ENCODE data around the gene LY6G6F. TPM values are rescaled to one million over a fixed set of nuclear protein-coding genes. Genes with fewer than 3 reads are reported as not detected.

LY6G6F gene
- total RNA-seq, 3 donors from 2014 or later: not detected

DNA sequence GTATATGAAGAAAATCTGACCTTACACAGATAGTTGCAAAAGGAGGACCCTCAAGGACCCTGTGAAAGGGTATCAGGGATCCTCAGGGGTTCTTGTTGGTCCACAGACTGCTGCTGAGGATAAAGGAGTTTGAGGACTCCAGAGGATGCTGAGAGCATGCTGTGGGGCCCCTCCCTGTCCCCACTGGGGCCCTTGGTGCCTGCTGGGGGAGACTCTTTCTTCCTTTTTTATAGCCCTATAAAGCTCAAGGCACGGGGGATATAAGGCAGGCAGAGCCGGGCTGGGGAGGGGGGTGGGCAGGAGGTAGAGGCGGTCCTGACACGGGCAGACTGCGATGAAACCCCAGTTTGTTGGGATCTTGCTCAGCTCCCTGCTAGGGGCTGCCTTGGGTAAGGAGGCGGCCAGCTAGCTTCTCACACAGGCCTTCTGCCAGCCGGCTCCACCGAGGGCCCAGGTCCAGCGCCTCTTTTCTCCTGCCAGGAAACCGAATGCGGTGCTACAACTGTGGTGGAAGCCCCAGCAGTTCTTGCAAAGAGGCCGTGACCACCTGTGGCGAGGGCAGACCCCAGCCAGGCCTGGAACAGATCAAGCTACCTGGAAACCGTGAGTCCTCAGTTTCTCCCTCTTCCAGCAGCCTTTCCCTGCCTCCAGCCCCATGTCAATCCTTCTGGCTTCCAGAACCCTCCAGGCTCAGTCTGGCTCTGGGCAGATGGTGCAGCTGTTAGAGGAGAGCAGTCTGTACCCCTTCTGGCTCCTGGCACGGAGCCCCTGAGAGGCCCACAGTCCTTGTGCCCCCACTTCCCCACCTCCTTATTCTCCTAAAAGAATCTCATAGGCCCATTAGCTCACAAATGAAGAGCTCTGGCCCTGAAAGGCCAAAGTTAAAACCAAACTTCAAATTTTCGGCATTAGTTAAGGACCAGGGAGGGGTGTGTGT is 8.6 kb downstream of the LY6G6F start, which contains the start of gene LY6G6D:
TSS of gene LY6G6D (plus strand) at position 327 of the 937 bp plus-strand sequence. CDS start at position 335, 8 bp downstream.
- TF ChIP-seq POLR2AphosphoS5 (IDR thresholded peaks at IDR 0.05): no peak
- TF ChIP-seq, protein P1, sequence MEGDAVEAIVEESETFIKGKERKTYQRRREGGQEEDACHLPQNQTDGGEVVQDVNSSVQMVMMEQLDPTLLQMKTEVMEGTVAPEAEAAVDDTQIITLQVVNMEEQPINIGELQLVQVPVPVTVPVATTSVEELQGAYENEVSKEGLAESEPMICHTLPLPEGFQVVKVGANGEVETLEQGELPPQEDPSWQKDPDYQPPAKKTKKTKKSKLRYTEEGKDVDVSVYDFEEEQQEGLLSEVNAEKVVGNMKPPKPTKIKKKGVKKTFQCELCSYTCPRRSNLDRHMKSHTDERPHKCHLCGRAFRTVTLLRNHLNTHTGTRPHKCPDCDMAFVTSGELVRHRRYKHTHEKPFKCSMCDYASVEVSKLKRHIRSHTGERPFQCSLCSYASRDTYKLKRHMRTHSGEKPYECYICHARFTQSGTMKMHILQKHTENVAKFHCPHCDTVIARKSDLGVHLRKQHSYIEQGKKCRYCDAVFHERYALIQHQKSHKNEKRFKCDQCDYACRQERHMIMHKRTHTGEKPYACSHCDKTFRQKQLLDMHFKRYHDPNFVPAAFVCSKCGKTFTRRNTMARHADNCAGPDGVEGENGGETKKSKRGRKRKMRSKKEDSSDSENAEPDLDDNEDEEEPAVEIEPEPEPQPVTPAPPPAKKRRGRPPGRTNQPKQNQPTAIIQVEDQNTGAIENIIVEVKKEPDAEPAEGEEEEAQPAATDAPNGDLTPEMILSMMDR (IDR thresholded peaks at IDR 0.05): no peak
- peaks cover 3 to 6% of the 10 kb centered on the region in 2 donors for H3K4me1 ChIP-seq
- no peaks in the 10 kb centered on the region for H3K36me3 ChIP-seq
- DNase-seq (ENCODE audit: low spot score in 2 of 2): no peak
- H3K27me3 ChIP-seq: no peaks in the 10 kb centered on the region
- H3K27ac ChIP-seq: peak within 1 kb of the TSS in 1 of 2 donors; percentile 33
- H3K9me3 ChIP-seq: no peaks in the 10 kb centered on the region
- intact Hi-C loops (cut with DNase I; ENCODE audit: low total_unique reads): no loop called here
- H3K4me3 ChIP-seq: no peak within 1 kb of the TSS

GRCh38 chr6:31717499-31718222 is 11.0 kb downstream of the LY6G6F start:
- DNase-seq (ENCODE audit: low spot score in 2 of 2): peak; percentile 63 to 84
- Histone ChIP-seq H3K4me1 (peaks cover 3 to 6% of the 10 kb centered on the region in 2 donors), H3K27ac (peak overlapping the region; percentile 87 to 88), H3K27me3 (no peaks in the 10 kb centered on the region), H3K36me3 (no peaks in the 10 kb centered on the region), H3K4me3 (peak overlapping the region in 1 of 3 donors; percentile 17), H3K9me3 (no peaks in the 10 kb centered on the region)
- intact Hi-C loops (cut with DNase I; ENCODE audit: low total_unique reads): loop anchor here (1.0 kb wide), 1 partner anchor 15 kb away; no protein-coding TSS in a partner anchor
- TF ChIP-seq POLR2AphosphoS5 (IDR thresholded peaks at IDR 0.05): peak in 1 of 3 donors; percentile 20
- no peak for TF ChIP-seq POLR2A (IDR thresholded peaks at IDR 0.05)
- TF ChIP-seq, protein P1 (IDR thresholded peaks at IDR 0.05): peak in 1 of 3 donors; percentile 33

- no peak overlapping the region for H3K4me3 ChIP-seq
- intact Hi-C loops (cut with DNase I; ENCODE audit: low total_unique reads): loop anchor here (1.0 kb wide), 1 partner anchor 16 kb away; no protein-coding TSS in a partner anchor
- H3K27ac ChIP-seq: peak overlapping the region; percentile 87 to 88
These were observed 11.6 kb downstream of the LY6G6F start for GRCh38 chr6:31718265-31718664.

GRCh38 chr6:31719001-31719400 is 12.3 kb downstream of the LY6G6F start:
- H3K9me3 ChIP-seq: no peaks in the 10 kb centered on the region
- intact Hi-C loops (cut with DNase I; ENCODE audit: low total_unique reads): no loop called here
- DNase-seq (ENCODE audit: low spot score in 2 of 2): no peak
- H3K4me1 ChIP-seq: peaks cover 3 to 6% of the 10 kb centered on the region in 2 donors
- TF ChIP-seq, protein P1 (IDR thresholded peaks at IDR 0.05): no peak
- TF ChIP-seq POLR2AphosphoS5 (IDR thresholded peaks at IDR 0.05): no peak
- H3K4me3 ChIP-seq: no peak overlapping the region
- no peaks in the 10 kb centered on the region for H3K27me3 ChIP-seq
- peak overlapping the region; percentile 87 to 88 for H3K27ac ChIP-seq
- H3K36me3 ChIP-seq: no peaks in the 10 kb centered on the region

More at GRCh38 chr6:31718265-31718664, 11.6 kb downstream of the LY6G6F start:
- Histone ChIP-seq H3K9me3 (no peaks in the 10 kb centered on the region), H3K36me3 (no peaks in the 10 kb centered on the region), H3K27me3 (no peaks in the 10 kb centered on the region), H3K4me1 (peaks cover 3 to 6% of the 10 kb centered on the region in 2 donors)
- DNase-seq (ENCODE audit: low spot score in 2 of 2): peak; percentile 75 to 85
- no peak for TF ChIP-seq POLR2A (IDR thresholded peaks at IDR 0.05)
- peak in 2 of 3 donors; percentile 27 to 32 for TF ChIP-seq POLR2AphosphoS5 (IDR thresholded peaks at IDR 0.05)

DNA sequence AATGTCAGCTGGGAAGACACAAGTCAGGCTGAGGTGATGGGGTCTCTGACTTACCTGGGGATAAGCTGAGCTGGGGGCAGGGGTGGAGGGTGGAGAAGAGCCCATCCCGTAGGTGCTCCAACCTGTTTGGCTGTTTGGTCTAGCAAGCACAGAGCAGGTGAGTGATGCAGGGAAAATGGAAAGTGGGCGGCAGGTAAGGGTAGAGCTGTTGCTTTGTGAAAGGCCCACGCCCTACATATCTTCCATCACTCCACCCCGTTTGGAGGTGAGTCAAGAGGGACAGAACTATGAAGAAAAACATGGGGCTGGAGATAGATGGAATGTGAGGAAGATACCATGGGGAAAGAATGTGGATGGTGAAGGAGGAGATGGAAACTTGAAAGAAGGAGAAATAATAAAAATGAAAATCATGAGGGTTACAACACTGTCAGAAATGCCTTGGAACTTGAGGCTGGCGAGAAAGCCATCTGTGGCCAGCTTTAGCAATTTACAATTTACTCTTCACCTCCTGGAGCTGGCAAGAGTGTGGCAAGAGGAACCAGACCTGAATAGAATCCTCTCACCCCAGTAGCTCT is 13.6 kb downstream of the LY6G6F start:
- H3K36me3 ChIP-seq: no peaks in the 10 kb centered on the region
- TF ChIP-seq POLR2AphosphoS5 (IDR thresholded peaks at IDR 0.05) (no peak), POLR2A (IDR thresholded peaks at IDR 0.05) (no peak)
- TF ChIP-seq, protein P1 (IDR thresholded peaks at IDR 0.05): no peak
- peaks cover 3 to 6% of the 10 kb centered on the region in 2 donors for H3K4me1 ChIP-seq
- peak overlapping the region; percentile 25 to 45 for H3K27ac ChIP-seq
- H3K27me3 ChIP-seq: no peaks in the 10 kb centered on the region
- no peak for DNase-seq (ENCODE audit: low spot score in 2 of 2)
- H3K4me3 ChIP-seq: no peak overlapping the region
- H3K9me3 ChIP-seq: no peaks in the 10 kb centered on the region
- intact Hi-C loops (cut with DNase I; ENCODE audit: low total_unique reads): no loop called here

Data from breast epithelium (tissue), 4 donors.